Muscle layer of colon (tissue), 2 donors: ENCODE data around the gene TPP2.

Experiments used
- H3K27ac ChIP-seq: one replicate; pipeline ENCODE4 v1.7.0; 2013; ENCODE audit warnings: low read depth, mild to moderate bottlenecking, low read length, moderate library complexity
- H3K27me3 ChIP-seq, 2 donors: one replicate each; pipeline ENCODE4 v1.7.0; 2013; ENCODE audit warnings: low read length in 2 of 2, mild to moderate bottlenecking in 2 of 2; ENCODE audit not compliant: insufficient read depth in 2 of 2, control insufficient read depth in 1 of 2
- H3K36me3 ChIP-seq: one replicate; pipeline ENCODE4 v1.7.0; 2013; ENCODE audit warnings: mild to moderate bottlenecking, low read length; ENCODE audit not compliant: insufficient read depth
- H3K4me1 ChIP-seq: one replicate; pipeline ENCODE4 v1.7.0; 2013; ENCODE audit warnings: mild to moderate bottlenecking, low read length; ENCODE audit not compliant: insufficient read depth
- H3K4me3 ChIP-seq, 2 donors: one replicate each; pipeline ENCODE4 v1.7.0; 2013; ENCODE audit warnings: low read length in 2 of 2, low read depth in 1 of 2, mild to moderate bottlenecking in 1 of 2, moderate library complexity in 1 of 2
- H3K9ac ChIP-seq: one replicate; pipeline ENCODE4 v1.7.0; 2013; ENCODE audit warnings: low read length
- H3K9me3 ChIP-seq: one replicate; pipeline ENCODE4 v1.7.0; 2013; ENCODE audit warnings: mild to moderate bottlenecking, low read length
- donor health status: abdominal sarcoma.
- donor health status: Adenocarcinoma of cecum.

Gene TPP2

DNA sequence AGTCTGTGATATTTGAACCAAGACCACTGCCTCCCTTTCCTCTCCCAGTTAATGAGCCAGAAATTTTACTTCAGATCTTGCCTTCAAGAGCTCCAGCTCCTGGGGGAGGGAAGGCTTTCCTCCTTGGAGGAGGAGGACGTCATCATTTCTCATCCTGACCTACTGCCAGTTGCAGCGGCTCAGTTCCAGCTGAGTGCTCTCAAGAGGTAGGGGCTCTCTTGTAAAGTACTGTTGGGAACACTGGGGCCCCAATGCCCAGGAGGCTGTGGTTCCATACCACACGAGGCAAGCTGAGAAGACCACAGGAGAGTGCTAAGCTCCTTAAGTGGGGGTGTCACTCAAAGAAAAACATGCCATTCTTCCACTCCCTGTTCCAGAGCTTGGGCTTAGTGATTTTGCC, 61.9 kb downstream of the TPP2 start:
- no peaks in the 10 kb centered on the region for H3K4me1 ChIP-seq
- H3K4me3 ChIP-seq: no peak overlapping the region
- H3K9ac ChIP-seq: no peak overlapping the region
- peaks cover 24% of the 10 kb centered on the region for H3K36me3 ChIP-seq
- H3K27ac ChIP-seq: no peak overlapping the region
- no peaks in the 10 kb centered on the region for H3K27me3 ChIP-seq
- H3K9me3 ChIP-seq: no peaks in the 10 kb centered on the region

DNA sequence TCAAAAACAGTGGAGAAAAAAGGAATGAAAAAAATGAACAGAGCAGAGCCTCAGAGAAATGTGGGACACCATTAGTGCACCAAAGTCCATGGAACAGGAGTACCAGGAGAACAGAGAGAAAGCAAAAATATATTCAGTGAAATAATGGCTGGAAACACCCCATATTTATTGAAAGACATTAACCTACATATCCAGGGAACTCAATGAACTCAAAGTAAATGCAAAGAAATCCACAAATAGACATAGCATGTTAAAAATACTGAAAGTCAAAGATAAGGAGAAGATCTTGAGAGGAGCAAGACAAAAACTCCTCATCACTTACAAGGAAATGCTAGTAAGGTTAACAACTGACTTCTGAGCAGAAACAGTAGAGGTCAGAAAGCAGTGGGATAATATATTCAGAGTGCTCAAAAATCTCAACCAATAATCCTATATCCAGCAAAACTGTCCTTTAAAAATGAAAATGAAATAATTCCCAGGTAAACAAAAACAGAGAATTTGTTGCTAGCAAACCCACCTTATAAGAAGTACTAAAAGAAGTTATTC, 62.5 kb downstream of the TPP2 start:
- no peaks in the 10 kb centered on the region for H3K4me1 ChIP-seq
- no peak overlapping the region for H3K9ac ChIP-seq
- H3K27ac ChIP-seq: no peak overlapping the region
- peaks cover 28% of the 10 kb centered on the region for H3K36me3 ChIP-seq
- H3K4me3 ChIP-seq: no peak overlapping the region
- H3K9me3 ChIP-seq: no peaks in the 10 kb centered on the region
- H3K27me3 ChIP-seq: no peaks in the 10 kb centered on the region

DNA sequence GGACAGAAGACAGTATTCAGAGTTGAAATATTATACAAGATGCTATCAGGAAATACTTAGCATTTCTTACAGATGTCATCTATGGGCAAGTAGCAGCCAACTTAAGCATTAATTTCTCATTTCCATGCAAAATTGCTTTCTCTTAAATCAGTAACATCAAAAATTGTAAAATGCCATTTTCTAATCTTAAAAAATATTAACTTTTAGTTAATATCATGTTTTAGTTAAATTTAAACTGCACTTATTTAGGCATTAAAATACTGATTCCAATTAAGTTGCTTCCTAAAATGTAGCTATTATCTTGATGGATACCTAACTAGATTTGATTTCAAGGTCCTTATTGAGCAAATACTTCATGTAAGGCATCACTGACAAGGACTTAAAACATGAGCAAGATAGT, 70.2 kb downstream of the TPP2 start:
- Histone ChIP-seq H3K9me3 (no peaks in the 10 kb centered on the region), H3K4me3 (no peak overlapping the region), H3K4me1 (no peaks in the 10 kb centered on the region), H3K27me3 (no peaks in the 10 kb centered on the region), H3K36me3 (peaks cover 18% of the 10 kb centered on the region), H3K9ac (no peak overlapping the region), H3K27ac (no peak overlapping the region)

DNA sequence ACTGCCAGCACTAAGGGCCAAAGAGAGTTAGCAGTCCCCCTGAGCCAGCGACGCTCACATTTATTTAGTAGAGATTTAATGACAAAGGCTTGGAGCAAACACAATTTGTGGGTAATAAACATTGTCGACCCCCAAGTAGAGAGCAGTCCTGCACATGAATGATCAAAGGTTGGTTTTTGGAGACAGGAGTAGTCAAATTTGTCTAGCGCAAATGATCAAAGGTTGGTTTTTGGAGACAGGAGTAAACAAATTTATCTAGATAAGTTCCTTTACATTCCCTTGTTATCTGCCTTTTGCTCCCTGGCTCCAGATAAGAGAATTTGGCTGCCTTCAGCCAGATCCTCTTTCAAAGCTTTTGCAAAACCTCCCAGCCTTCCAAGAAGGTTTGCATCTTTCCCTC, 71.1 kb downstream of the TPP2 start:
- no peak overlapping the region for H3K27ac ChIP-seq
- peaks cover 25% of the 10 kb centered on the region for H3K36me3 ChIP-seq
- no peaks in the 10 kb centered on the region for H3K9me3 ChIP-seq
- no peak overlapping the region for H3K9ac ChIP-seq
- H3K4me3 ChIP-seq: no peak overlapping the region
- no peaks in the 10 kb centered on the region for H3K27me3 ChIP-seq
- H3K4me1 ChIP-seq: no peaks in the 10 kb centered on the region

DNA sequence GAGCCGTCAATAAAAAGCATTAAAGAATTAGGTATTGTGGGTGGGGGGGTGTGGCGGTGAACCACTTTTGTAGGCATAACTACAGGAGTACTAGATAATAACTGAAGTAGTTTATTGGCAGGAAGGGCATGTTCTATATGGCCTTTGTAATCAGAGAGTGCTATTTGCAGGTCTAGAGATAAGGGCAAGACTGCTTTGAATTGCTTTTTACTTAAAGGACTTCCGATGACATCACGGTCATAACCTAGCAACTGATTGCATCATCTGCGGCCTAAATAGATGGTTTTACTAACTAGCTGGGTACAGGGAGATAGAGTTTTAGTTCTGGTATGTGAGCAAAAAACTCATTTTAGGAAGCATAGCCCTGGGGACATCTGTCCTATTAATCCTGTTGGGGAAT, 73.3 kb downstream of the TPP2 start:
- no peaks in the 10 kb centered on the region for H3K4me1 ChIP-seq
- no peak overlapping the region for H3K4me3 ChIP-seq
- H3K9me3 ChIP-seq: no peaks in the 10 kb centered on the region
- H3K27ac ChIP-seq: no peak overlapping the region
- H3K36me3 ChIP-seq: peaks cover 34% of the 10 kb centered on the region
- H3K9ac ChIP-seq: no peak overlapping the region
- H3K27me3 ChIP-seq: no peaks in the 10 kb centered on the region

DNA sequence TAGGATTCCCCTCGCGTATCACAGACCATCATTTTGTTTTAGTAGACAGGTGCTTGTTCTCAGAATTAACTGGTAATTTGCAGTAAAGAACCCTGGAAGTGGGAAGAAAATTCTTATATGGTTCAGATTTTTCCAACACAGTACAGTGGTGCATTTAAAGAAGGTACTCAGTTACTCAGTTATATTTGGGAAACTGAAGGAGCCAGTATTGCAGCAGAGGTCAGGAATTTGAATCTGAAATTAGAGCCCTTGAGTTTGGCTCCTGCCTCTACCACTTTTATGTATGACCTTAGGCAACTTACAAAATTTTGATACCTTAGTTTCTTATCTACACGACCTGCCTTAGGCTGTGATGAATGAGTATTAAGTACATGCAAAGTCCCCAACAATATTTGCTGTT, 78.3 kb downstream of the TPP2 start:
- Histone ChIP-seq H3K36me3 (peaks cover 45% of the 10 kb centered on the region), H3K4me3 (no peak overlapping the region), H3K4me1 (no peaks in the 10 kb centered on the region), H3K27ac (no peak overlapping the region), H3K27me3 (no peaks in the 10 kb centered on the region), H3K9me3 (no peaks in the 10 kb centered on the region), H3K9ac (no peak overlapping the region)

DNA sequence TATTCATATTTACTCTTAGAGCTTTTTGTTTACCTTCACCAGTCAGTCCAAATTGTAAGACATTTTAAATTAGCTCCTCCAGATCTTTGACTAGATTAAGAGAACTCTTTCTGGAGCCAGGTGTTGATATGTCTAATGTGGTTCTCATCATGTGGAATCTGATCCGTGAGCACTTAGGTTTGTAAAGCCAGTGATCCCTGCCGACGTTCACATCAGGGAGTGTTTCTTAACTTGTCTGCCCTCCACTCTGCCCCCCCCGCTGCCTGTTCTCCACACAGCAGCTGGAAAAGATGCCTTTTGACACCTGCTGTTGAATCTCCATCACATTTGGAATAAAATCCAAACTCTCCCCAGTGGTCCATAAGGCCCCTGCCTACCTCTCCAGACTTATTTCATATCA, 80.3 kb downstream of the TPP2 start:
- H3K4me3 ChIP-seq: no peak overlapping the region
- H3K9ac ChIP-seq: no peak overlapping the region
- H3K4me1 ChIP-seq: no peaks in the 10 kb centered on the region
- no peak overlapping the region for H3K27ac ChIP-seq
- H3K9me3 ChIP-seq: no peaks in the 10 kb centered on the region
- H3K27me3 ChIP-seq: no peaks in the 10 kb centered on the region
- H3K36me3 ChIP-seq: peaks cover 45% of the 10 kb centered on the region

DNA sequence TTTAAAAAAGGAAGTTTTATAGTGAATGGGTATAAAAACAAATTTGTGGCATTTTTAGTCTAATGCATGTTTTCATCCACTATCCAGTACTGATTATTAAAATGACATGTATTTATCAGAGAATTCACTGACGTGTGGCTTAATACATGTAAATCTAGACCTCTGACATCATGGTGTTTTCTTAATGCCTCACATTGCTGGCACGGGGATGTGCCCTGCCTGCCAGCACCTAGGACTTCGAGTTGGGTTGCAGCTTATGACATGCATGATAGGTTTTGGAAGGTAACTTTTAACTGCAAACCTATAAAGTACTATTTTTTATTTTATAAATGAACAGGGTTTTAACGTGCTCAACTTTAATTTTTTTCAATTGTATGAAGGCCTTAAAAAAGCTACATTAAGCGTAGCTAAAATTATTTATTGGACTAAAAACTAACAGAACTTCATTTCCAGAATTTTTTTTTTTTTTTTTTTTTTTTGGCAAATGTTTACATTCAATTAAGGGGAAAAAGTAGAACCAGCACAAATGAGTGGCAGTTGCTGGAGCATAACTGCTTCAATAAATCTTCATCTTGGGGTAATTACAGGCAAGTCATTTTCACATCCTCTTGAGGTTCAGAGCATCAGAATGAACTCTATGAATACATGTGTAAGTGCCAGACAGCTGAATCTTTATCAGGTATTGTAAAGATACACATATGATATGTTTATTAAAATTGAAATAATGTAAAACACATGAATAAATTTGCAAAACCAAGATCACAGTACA, 81.7 kb downstream of the TPP2 start:
- Histone ChIP-seq H3K9ac (no peak overlapping the region), H3K4me3 (no peak overlapping the region), H3K9me3 (no peaks in the 10 kb centered on the region), H3K27me3 (no peaks in the 10 kb centered on the region), H3K27ac (no peak overlapping the region), H3K36me3 (peaks cover 34% of the 10 kb centered on the region), H3K4me1 (no peaks in the 10 kb centered on the region)

DNA sequence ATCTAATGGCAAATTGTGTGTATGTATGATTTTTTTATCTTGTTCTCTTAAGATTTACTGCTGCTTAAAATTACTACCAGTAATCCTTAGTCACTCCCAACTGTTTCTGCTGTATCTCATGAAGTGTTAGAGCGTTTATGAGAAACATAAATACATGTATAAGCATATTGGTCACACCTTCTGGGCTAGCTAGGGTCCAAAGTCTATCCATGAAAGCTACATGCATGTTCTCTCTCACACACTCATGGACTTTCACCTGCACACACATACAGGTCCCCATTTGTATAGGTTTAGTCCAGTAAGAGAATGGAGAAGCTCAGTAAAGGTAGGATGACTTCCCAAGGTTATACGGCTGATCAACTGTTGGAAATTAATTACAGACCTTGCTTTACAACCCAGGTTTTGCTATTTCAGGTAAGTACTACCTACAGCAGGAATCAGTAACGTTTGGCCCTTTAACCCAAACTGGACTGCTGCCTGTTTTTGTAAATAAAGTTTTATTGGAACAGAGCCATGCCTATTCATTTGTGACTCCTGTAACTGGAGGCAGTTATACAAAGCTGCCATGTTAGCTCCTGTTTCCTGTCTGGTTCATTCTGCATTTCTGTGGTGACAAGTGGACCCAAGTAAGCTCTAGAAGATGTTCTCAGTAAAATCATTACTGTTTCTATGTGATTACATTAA, 82.8 kb downstream of the TPP2 start:
- Histone ChIP-seq H3K4me1 (no peaks in the 10 kb centered on the region), H3K4me3 (no peak overlapping the region), H3K27me3 (no peaks in the 10 kb centered on the region), H3K27ac (no peak overlapping the region), H3K9me3 (no peaks in the 10 kb centered on the region), H3K36me3 (peaks cover 29% of the 10 kb centered on the region), H3K9ac (no peak overlapping the region)

DNA sequence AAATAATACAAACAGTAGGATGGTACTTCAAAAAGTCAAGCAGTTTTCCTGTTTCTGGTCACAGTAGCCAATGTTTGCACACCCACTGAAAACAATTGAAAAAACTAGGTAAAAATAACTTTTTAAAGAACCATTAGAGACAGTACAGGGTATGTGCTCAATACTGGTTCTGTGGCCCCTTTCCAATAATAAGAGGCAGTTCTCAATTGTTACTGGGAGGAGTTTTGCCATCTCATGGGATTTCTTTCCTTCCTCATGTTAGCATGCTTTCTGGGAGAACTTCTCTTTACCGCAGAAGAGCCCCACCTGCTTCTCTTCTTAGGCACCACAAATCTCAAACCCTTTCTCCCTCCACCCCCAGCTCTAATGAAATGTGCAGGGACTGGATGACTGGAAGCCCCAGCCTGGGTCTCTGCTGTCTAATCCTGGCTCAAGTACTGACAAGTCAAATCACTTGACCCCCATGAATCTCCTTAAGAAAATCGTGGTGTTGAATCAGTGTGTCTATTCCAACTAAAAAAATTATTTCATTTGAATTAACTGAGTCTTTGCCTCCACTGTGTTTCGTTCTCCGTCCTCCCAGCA, 83.4 kb downstream of the TPP2 start:
- no peaks in the 10 kb centered on the region for H3K9me3 ChIP-seq
- no peak overlapping the region for H3K27ac ChIP-seq
- H3K4me1 ChIP-seq: no peaks in the 10 kb centered on the region
- peaks cover 25% of the 10 kb centered on the region for H3K36me3 ChIP-seq
- H3K9ac ChIP-seq: no peak overlapping the region
- no peak overlapping the region for H3K4me3 ChIP-seq
- H3K27me3 ChIP-seq: no peaks in the 10 kb centered on the region

DNA sequence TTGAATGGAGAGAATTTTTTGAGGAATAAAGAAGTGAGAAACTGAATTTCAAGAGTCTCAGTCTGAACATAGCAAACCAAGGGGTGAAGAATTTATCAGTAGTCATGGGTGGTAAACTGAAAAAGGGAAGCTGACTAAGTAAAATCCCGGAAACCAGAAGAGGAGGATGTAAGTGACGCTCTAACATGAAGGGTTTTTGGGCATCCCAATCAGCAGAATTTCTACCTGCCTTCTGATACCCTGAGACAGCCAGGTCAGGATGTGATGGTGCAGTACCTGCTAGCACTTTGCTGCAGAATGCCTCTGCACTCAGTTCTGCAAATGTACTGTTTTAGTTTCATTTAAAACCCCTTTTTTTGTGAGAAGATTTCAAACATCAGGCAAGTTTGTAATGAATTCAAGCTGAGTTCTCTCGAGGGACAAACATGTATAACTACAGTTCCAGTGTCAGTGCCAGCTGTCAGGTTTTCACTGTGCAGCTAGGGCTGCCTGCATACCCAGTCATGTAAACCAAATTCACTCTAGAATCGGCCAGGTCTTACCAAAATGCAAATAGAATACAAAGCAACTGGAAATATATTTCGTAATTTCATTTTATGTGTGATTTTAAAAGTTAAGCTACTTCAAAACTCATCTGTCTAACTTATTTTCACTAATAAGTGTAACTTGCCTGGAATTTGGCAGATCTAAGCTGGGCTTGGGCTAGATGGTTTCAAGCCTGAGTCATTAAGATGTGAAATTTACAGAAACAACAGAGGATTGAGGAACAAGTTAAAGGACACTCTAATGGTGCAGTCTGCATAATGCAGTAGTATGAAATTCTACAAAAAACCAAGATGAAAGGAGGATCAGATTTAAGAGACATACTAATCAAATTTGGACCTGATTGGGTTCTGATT, 84.3 kb downstream of the TPP2 start:
- H3K9ac ChIP-seq: no peak overlapping the region
- no peaks in the 10 kb centered on the region for H3K27me3 ChIP-seq
- H3K27ac ChIP-seq: no peak overlapping the region
- peaks cover 21% of the 10 kb centered on the region for H3K36me3 ChIP-seq
- H3K4me3 ChIP-seq: no peak overlapping the region
- no peaks in the 10 kb centered on the region for H3K9me3 ChIP-seq
- H3K4me1 ChIP-seq: no peaks in the 10 kb centered on the region
